GM08714 (cell line): ENCODE measurements around the gene PACSIN2.

ENCODE experiments used
- H3K4me3 ChIP-seq: fragments of 200-500 bp; sonication (Bioruptor generic); 2 replicates; pipeline ENCODE4 v1.5.1; 2014; ENCODE audit warnings: mild to moderate bottlenecking, low read length, inconsistent platforms
- ZNF274 ChIP-seq: IDR thresholded peaks from 2 replicates; pipeline ENCODE4 v1.6.1; 2012; ENCODE audit warnings: mild to moderate bottlenecking, low read depth, low read length

Gene PACSIN2

GRCh38 chr22:42991010-42991651 is 23.8 kb downstream of the PACSIN2 start:
- no peak overlapping the region for H3K4me3 ChIP-seq
- no peak for TF ChIP-seq ZNF274

GRCh38 chr22:42990131-42990838 is 24.7 kb downstream of the PACSIN2 start:
- no peak for TF ChIP-seq ZNF274

GRCh38 chr22:42986115-42986514 is 28.8 kb downstream of the PACSIN2 start:
- H3K4me3 ChIP-seq: no peak overlapping the region
- TF ChIP-seq ZNF274: no peak

More at GRCh38 chr22:42990131-42990838, 24.7 kb downstream of the PACSIN2 start:
- no peak overlapping the region for H3K4me3 ChIP-seq

- H3K4me3 ChIP-seq: no peak overlapping the region
- TF ChIP-seq ZNF274: no peak
Measured at GRCh38 chr22:42985531-42985905, 29.4 kb downstream of the PACSIN2 start.

GRCh38 chr22:42984814-42985530 is 30.0 kb downstream of the PACSIN2 start:
- no peak for TF ChIP-seq ZNF274
- H3K4me3 ChIP-seq: no peak overlapping the region

GRCh38 chr22:42984397-42984796 is 30.6 kb downstream of the PACSIN2 start:
- TF ChIP-seq ZNF274: no peak
- H3K4me3 ChIP-seq: no peak overlapping the region

GRCh38 chr22:42983470-42983869 is 31.5 kb downstream of the PACSIN2 start:
- H3K4me3 ChIP-seq: no peak overlapping the region
- TF ChIP-seq ZNF274: no peak

- TF ChIP-seq ZNF274: no peak
- no peak overlapping the region for H3K4me3 ChIP-seq
Measured at GRCh38 chr22:42979606-42980005, 35.3 kb downstream of the PACSIN2 start.

GRCh38 chr22:42978453-42979103 is 36.4 kb downstream of the PACSIN2 start:
- no peak overlapping the region for H3K4me3 ChIP-seq
- no peak for TF ChIP-seq ZNF274

GRCh38 chr22:42977569-42977968 is 37.4 kb downstream of the PACSIN2 start:
- H3K4me3 ChIP-seq: no peak overlapping the region
- no peak for TF ChIP-seq ZNF274

- no peak for TF ChIP-seq ZNF274
- no peak overlapping the region for H3K4me3 ChIP-seq
Measured at GRCh38 chr22:42976217-42976933, 38.6 kb downstream of the PACSIN2 start.

- no peak for TF ChIP-seq ZNF274
- H3K4me3 ChIP-seq: no peak overlapping the region
Measured at GRCh38 chr22:42974223-42974622, 40.7 kb downstream of the PACSIN2 start.

GRCh38 chr22:42973536-42973881 is 41.4 kb downstream of the PACSIN2 start:
- no peak for TF ChIP-seq ZNF274
- H3K4me3 ChIP-seq: no peak overlapping the region
